ENCODE data around the gene SP4. TPM values are rescaled to one million over a fixed set of nuclear protein-coding genes. Genes with fewer than 3 reads are reported as not detected.
A peak's percentile ranks its signal among the peaks of the same experiment; 100 is the strongest.

SP4 gene
- total and polyA plus RNA-seq, 2 donors (not counting 1 experiment from before 2014, with no cell fraction given): 7.1 to 42.4 TPM

DNA sequence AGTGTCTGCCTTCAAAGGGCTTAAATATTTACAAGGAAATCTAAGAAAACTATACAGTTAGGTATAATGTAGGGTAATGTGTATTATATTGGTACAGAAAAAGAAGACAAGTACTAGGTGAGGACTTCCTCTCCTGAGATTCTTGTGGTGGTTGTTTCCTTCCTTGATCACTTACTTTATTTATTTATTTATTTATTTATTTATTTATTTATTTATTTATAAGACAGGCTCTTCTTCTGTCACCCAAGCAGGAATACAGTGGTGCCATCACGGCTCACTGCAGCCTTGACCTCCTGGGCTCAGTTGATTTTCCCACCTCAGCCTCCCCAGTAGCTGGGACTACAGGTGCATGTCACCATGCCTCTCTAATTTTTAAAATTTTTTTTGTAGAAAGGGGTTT lies 96.8 kb downstream of the SP4 start:
- Histone ChIP-seq H2AFZ (ENCODE audit: insufficient read depth, low read depth, low read length, poor library complexity, severe bottlenecking) (no peak overlapping the region), H3K27me3 (replicated peaks in 1 of 4; ENCODE audit: control extremely low read depth in 1 of 4, control insufficient read depth in 3 of 4, insufficient read depth in 4 of 4, low read length in 3 of 4) (no peaks in the 10 kb centered on the region), H3K36me3 (replicated peaks in 1 of 2; ENCODE audit: control extremely low read depth in 1 of 2, control insufficient read depth in 1 of 2, extremely low read depth in 1 of 2, insufficient read depth in 2 of 2, low read length in 1 of 2) (no peaks in the 10 kb centered on the region), H3K4me3 (ENCODE audit: control extremely low read depth in 1 of 5, extremely low read depth in 1 of 5, insufficient read depth in 1 of 5, low read depth in 2 of 5, low read length in 4 of 5) (no peak overlapping the region), H3K9ac (ENCODE audit: low read length) (no peak overlapping the region), H3K4me2 (replicated peaks; ENCODE audit: low read depth, low read length, poor library complexity, severe bottlenecking) (no peak overlapping the region), H4K20me1 (ENCODE audit: control insufficient read depth, insufficient read depth, low read length, poor library complexity, severe bottlenecking) (no peaks in the 10 kb centered on the region), H3K4me1 (ENCODE audit: control insufficient read depth in 2 of 2, insufficient read depth in 2 of 2, low read length in 2 of 2) (no peaks in the 10 kb centered on the region), H3K79me2 (ENCODE audit: control insufficient read depth, insufficient read depth, low read length) (no peaks in the 10 kb centered on the region), H3K27ac (ENCODE audit: low read length in 2 of 2) (no peak overlapping the region), H3K9me3 (ENCODE audit: control extremely low read depth in 1 of 3, control insufficient read depth in 2 of 3, insufficient read depth in 1 of 3, low read length in 2 of 3) (peaks cover 0 to 7% (median 5%) of the 10 kb centered on the region in 3 donors)
- H3K9me3 Mint-ChIP-seq (ENCODE audit: insufficient read depth): no peaks in the 10 kb centered on the region
- WGBS (ENCODE audit: insufficient coverage): 100% methylated on average over 1 of the region's 1 CpG
- TF ChIP-seq EZH2 (IDR thresholded peaks at IDR 0.05; ENCODE audit: borderline replicate concordance, insufficient read depth, low read depth, low read length, poor library complexity, severe bottlenecking): no peak
- TF ChIP-seq CTCF (IDR thresholded peaks at IDR 0.05): no peak
- H3K4me1 Mint-ChIP-seq: no peaks in the 10 kb centered on the region
- H3K4me3 Mint-ChIP-seq: no peak overlapping the region
- CTCF ChIA-PET: interaction anchor here (1.5 to 1.7 kb wide), 2 partner anchors 11 to 268 kb away, joined by 3 to 6 read pairs; no protein-coding TSS in a partner anchor
- ATAC-seq (ENCODE audit: low read depth) (no peak), DNase-seq (no peak)
- no peaks in the 10 kb centered on the region for H3K27me3 Mint-ChIP-seq
- no peak overlapping the region for H3K27ac Mint-ChIP-seq
- POLR2A ChIA-PET: no interaction called here
- intact Hi-C loops (cut with micrococcal nuclease): loop anchor here (5.0 kb wide), 2 partner anchors 222 to 267 kb away; no protein-coding TSS in a partner anchor

GRCh38 chr7:21526007-21526406 lies 98.1 kb downstream of the SP4 start:
- DNase-seq (peak; percentile 11), ATAC-seq (ENCODE audit: low read depth) (no peak)
- Histone ChIP-seq H3K79me2 (ENCODE audit: control insufficient read depth, insufficient read depth, low read length) (no peaks in the 10 kb centered on the region), H3K4me1 (ENCODE audit: control insufficient read depth in 2 of 2, insufficient read depth in 2 of 2, low read length in 2 of 2) (no peaks in the 10 kb centered on the region), H3K4me2 (replicated peaks; ENCODE audit: low read depth, low read length, poor library complexity, severe bottlenecking) (no peak overlapping the region), H2AFZ (ENCODE audit: insufficient read depth, low read depth, low read length, poor library complexity, severe bottlenecking) (no peak overlapping the region), H3K36me3 (replicated peaks in 1 of 2; ENCODE audit: control extremely low read depth in 1 of 2, control insufficient read depth in 1 of 2, extremely low read depth in 1 of 2, insufficient read depth in 2 of 2, low read length in 1 of 2) (no peaks in the 10 kb centered on the region), H3K27me3 (replicated peaks in 1 of 4; ENCODE audit: control extremely low read depth in 1 of 4, control insufficient read depth in 3 of 4, insufficient read depth in 4 of 4, low read length in 3 of 4) (no peaks in the 10 kb centered on the region), H3K9me3 (ENCODE audit: control extremely low read depth in 1 of 3, control insufficient read depth in 2 of 3, insufficient read depth in 1 of 3, low read length in 2 of 3) (peaks cover 0 to 7% (median 5%) of the 10 kb centered on the region in 3 donors), H3K27ac (ENCODE audit: low read length in 2 of 2) (no peak overlapping the region), H4K20me1 (ENCODE audit: control insufficient read depth, insufficient read depth, low read length, poor library complexity, severe bottlenecking) (no peaks in the 10 kb centered on the region), H3K9ac (ENCODE audit: low read length) (no peak overlapping the region), H3K4me3 (ENCODE audit: control extremely low read depth in 1 of 5, extremely low read depth in 1 of 5, insufficient read depth in 1 of 5, low read depth in 2 of 5, low read length in 4 of 5) (no peak overlapping the region)
- H3K4me1 Mint-ChIP-seq: no peaks in the 10 kb centered on the region
- H3K9me3 Mint-ChIP-seq (ENCODE audit: insufficient read depth): no peaks in the 10 kb centered on the region
- CTCF ChIA-PET: interaction anchor here (1.3 to 2.9 kb wide), 5 partner anchors 9 to 272 kb away, joined by 3 to 9 read pairs (median 3); no protein-coding TSS in a partner anchor
- no peak overlapping the region for H3K4me3 Mint-ChIP-seq
- intact Hi-C loops (cut with micrococcal nuclease): loop anchor here (5.0 kb wide), 2 partner anchors 224 to 269 kb away; no protein-coding TSS in a partner anchor
- no peak overlapping the region for H3K27ac Mint-ChIP-seq
- POLR2A ChIA-PET: no interaction called here
- H3K27me3 Mint-ChIP-seq: no peaks in the 10 kb centered on the region
- TF ChIP-seq CTCF (IDR thresholded peaks at IDR 0.05): peak; percentile 38
- no peak for TF ChIP-seq EZH2 (IDR thresholded peaks at IDR 0.05; ENCODE audit: borderline replicate concordance, insufficient read depth, low read depth, low read length, poor library complexity, severe bottlenecking)

Data from B cell (primary cell).